ENCODE measurements around the gene SHANK3. TPM values are rescaled to one million over a fixed set of nuclear protein-coding genes. Genes with fewer than 3 reads are reported as not detected.
"Not testable (repeated sequence)": the region's sequence is repeated elsewhere in the genome, so short reads cannot be mapped to it uniquely, and the experiment has no call there.

The SHANK3 gene
- total and polyA plus RNA-seq, 2 donors (not counting 1 experiment from before 2014, with no cell fraction given): not detected

DNA sequence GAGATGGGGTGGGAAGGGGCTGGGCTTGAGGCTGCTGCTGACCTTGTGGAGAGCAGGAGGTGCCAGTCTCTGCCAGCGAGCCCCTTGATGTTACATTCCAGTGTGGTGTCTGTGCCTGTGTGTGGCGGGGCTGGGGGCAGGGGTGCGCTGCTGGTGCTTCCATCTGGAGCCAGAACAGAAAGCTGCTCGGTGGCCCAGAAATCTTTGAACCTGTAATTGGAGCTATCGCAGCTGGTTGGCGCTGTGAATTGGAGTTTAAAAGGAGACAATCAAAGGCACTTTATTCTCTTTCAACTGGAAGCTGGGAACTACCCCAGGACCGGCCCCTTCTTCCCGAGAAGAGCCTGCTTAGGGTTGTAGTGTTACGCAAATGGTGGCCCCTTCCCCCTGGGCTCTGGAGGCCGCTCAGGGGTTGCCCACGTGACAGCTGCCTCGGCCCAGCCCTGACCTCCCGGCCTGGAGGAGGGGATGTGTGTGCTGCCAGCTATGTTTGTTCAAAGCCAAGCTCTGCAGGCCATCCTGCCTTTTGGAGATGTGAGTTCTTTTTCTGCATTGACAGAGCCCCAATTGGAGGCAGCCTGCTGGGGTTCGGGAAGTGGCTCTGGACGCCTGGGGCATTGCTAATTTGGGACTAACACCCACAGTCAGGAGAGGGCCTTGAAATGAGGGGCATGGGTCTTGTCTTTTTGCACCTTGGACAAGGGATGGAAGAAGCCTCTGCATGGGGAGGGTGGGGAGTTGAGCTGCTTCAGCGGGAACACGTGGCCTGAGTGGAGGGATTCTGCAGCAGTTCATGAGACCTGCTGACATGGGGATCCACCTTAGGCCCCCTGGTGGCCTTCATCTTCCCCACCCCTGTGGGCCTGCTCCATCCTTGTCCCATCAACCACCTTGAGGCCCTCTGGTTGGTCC, 30.7 kb upstream of the SHANK3 start:
- H3K27ac Mint-ChIP-seq: no peak overlapping the region
- TF ChIP-seq, protein P1, sequence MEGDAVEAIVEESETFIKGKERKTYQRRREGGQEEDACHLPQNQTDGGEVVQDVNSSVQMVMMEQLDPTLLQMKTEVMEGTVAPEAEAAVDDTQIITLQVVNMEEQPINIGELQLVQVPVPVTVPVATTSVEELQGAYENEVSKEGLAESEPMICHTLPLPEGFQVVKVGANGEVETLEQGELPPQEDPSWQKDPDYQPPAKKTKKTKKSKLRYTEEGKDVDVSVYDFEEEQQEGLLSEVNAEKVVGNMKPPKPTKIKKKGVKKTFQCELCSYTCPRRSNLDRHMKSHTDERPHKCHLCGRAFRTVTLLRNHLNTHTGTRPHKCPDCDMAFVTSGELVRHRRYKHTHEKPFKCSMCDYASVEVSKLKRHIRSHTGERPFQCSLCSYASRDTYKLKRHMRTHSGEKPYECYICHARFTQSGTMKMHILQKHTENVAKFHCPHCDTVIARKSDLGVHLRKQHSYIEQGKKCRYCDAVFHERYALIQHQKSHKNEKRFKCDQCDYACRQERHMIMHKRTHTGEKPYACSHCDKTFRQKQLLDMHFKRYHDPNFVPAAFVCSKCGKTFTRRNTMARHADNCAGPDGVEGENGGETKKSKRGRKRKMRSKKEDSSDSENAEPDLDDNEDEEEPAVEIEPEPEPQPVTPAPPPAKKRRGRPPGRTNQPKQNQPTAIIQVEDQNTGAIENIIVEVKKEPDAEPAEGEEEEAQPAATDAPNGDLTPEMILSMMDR (IDR thresholded peaks at IDR 0.05): no peak
- TF ChIP-seq EZH2 (IDR thresholded peaks at IDR 0.05; ENCODE audit: borderline replicate concordance, insufficient read depth, low read depth, low read length, poor library complexity, severe bottlenecking): no peak
- Histone ChIP-seq H3K79me2 (ENCODE audit: control insufficient read depth, insufficient read depth, low read length) (no peaks in the 10 kb centered on the region), H3K4me1 (ENCODE audit: control insufficient read depth in 2 of 2, insufficient read depth in 2 of 2, low read length in 2 of 2) (no peaks in the 10 kb centered on the region), H2AFZ (ENCODE audit: insufficient read depth, low read depth, low read length, poor library complexity, severe bottlenecking) (no peak overlapping the region), H3K36me3 (replicated peaks in 1 of 2; ENCODE audit: control extremely low read depth in 1 of 2, control insufficient read depth in 1 of 2, extremely low read depth in 1 of 2, insufficient read depth in 2 of 2, low read length in 1 of 2) (no peaks in the 10 kb centered on the region), H3K4me2 (replicated peaks; ENCODE audit: low read depth, low read length, poor library complexity, severe bottlenecking) (no peak overlapping the region), H4K20me1 (ENCODE audit: control insufficient read depth, insufficient read depth, low read length, poor library complexity, severe bottlenecking) (no peaks in the 10 kb centered on the region), H3K9me3 (ENCODE audit: control extremely low read depth in 1 of 3, control insufficient read depth in 2 of 3, insufficient read depth in 1 of 3, low read length in 2 of 3) (no peaks in the 10 kb centered on the region), H3K27ac (ENCODE audit: low read length in 2 of 2) (no peak overlapping the region), H3K9ac (ENCODE audit: low read length) (no peak overlapping the region), H3K4me3 (ENCODE audit: control extremely low read depth in 1 of 5, extremely low read depth in 1 of 5, insufficient read depth in 1 of 5, low read depth in 2 of 5, low read length in 4 of 5) (no peak overlapping the region), H3K27me3 (replicated peaks in 1 of 4; ENCODE audit: control extremely low read depth in 1 of 4, control insufficient read depth in 3 of 4, insufficient read depth in 4 of 4, low read length in 3 of 4) (peaks cover 0 to 43% (median 14%) of the 10 kb centered on the region in 4 experiments)
- POLR2A ChIA-PET: interaction anchor here (0.6 to 1.3 kb wide), 2 partner anchors 14 to 531 kb away, joined by 3 to 5 read pairs; partner anchors contain the start of gene ARSA
- peaks cover 25% of the 10 kb centered on the region for H3K27me3 Mint-ChIP-seq
- WGBS (ENCODE audit: insufficient coverage): 42% methylated on average over 13 of the region's 17 CpGs
- CTCF ChIA-PET: interaction anchor here (0.6 to 2.0 kb wide), 4 partner anchors 14 to 201 kb away, joined by 3 to 11 read pairs (median 5); partner anchors contain the start of gene ARSA
- intact Hi-C loops (cut with micrococcal nuclease): no loop called here
- no peak overlapping the region for H3K4me3 Mint-ChIP-seq
- H3K4me1 Mint-ChIP-seq: peaks cover 1% of the 10 kb centered on the region
- DNase-seq (no peak), ATAC-seq (ENCODE audit: low read depth) (no peak)
- H3K9me3 Mint-ChIP-seq (ENCODE audit: insufficient read depth): no peaks in the 10 kb centered on the region

DNA sequence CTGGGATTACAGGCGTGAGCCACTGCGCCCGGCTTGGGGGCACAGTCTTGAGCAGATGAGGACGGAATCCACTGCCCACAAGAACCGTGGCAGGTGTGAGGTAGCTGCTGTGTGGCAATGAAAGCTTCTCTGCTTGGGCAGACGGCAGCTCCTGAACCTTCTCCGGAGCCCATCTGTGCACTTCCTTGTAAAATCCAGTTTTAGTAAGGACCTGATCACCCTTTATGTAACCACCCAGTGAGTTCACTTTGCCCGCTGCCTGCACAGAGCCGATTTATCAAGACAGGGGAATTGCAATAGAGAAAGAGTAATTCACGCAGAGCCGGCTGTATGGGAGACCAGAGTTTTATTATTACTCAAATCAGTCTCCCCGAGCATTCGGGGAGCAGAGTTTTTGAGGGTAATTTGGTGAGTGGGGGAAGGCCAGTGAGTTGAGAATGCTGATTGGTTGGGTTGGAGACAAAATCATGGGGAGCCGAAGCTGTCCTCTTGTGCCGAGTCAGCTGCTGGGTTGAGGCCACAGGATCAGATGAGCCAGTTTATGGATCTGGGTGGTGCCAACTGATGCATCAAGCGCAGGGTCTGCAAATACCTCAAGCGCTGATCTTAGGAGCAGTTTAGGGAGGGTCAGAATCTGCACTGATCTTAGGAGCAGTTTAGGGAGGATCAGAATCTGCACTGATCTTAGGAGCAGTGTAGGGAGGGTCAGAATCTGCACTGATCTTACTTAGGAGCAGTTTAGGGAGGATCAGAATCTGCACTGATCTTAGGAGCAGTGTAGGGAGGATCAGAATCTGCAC, 29.4 kb upstream of the SHANK3 start:
- not testable (repeated sequence) for DNase-seq

DNA sequence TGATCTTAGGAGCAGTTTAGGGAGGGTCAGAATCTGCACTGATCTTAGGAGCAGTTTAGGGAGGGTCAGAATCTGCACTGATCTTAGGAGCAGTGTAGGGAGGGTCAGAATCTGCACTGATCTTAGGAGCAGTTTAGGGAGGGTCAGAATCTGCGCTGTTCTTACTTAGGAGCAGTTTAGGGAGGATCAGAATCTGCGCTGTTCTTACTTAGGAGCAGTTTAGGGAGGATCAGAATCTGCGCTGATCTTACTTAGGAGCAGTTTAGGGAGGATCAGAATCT, 28.9 kb upstream of the SHANK3 start:
- H3K9me3 ChIP-seq (ENCODE audit: control extremely low read depth in 1 of 3, control insufficient read depth in 2 of 3, insufficient read depth in 1 of 3, low read length in 2 of 3); H3K27ac ChIP-seq (ENCODE audit: low read length in 2 of 2); H3K4me3 ChIP-seq (ENCODE audit: control extremely low read depth in 1 of 5, extremely low read depth in 1 of 5, insufficient read depth in 1 of 5, low read depth in 2 of 5, low read length in 4 of 5); H3K4me1 ChIP-seq (ENCODE audit: control insufficient read depth in 2 of 2, insufficient read depth in 2 of 2, low read length in 2 of 2); H3K79me2 ChIP-seq (ENCODE audit: control insufficient read depth, insufficient read depth, low read length); H3K4me3 Mint-ChIP-seq; H3K9ac ChIP-seq (ENCODE audit: low read length); H3K4me2 ChIP-seq (replicated peaks; ENCODE audit: low read depth, low read length, poor library complexity, severe bottlenecking); DNase-seq; H4K20me1 ChIP-seq (ENCODE audit: control insufficient read depth, insufficient read depth, low read length, poor library complexity, severe bottlenecking); H2AFZ ChIP-seq (ENCODE audit: insufficient read depth, low read depth, low read length, poor library complexity, severe bottlenecking); ATAC-seq (ENCODE audit: low read depth); H3K4me1 Mint-ChIP-seq; POLR2A ChIA-PET; H3K36me3 ChIP-seq (replicated peaks in 1 of 2; ENCODE audit: control extremely low read depth in 1 of 2, control insufficient read depth in 1 of 2, extremely low read depth in 1 of 2, insufficient read depth in 2 of 2, low read length in 1 of 2); CTCF ChIA-PET; H3K27ac Mint-ChIP-seq; intact Hi-C loops (cut with micrococcal nuclease); H3K9me3 Mint-ChIP-seq (ENCODE audit: insufficient read depth): not testable (repeated sequence)
- H3K27me3 ChIP-seq (replicated peaks in 1 of 4; ENCODE audit: control extremely low read depth in 1 of 4, control insufficient read depth in 3 of 4, insufficient read depth in 4 of 4, low read length in 3 of 4): peaks cover 0 to 43% (median 14%) of the 10 kb centered on the region in 4 experiments
- 95% methylated on average over 3 of the region's 3 CpGs for WGBS (ENCODE audit: insufficient coverage)
- peaks cover 25% of the 10 kb centered on the region for H3K27me3 Mint-ChIP-seq

More for the DNA sequence above, 29.4 kb upstream of the SHANK3 start:
- ATAC-seq (ENCODE audit: low read depth); H3K27ac ChIP-seq (ENCODE audit: low read length in 2 of 2); H3K4me3 Mint-ChIP-seq; H2AFZ ChIP-seq (ENCODE audit: insufficient read depth, low read depth, low read length, poor library complexity, severe bottlenecking); H3K4me2 ChIP-seq (replicated peaks; ENCODE audit: low read depth, low read length, poor library complexity, severe bottlenecking); H3K9ac ChIP-seq (ENCODE audit: low read length); H3K36me3 ChIP-seq (replicated peaks in 1 of 2; ENCODE audit: control extremely low read depth in 1 of 2, control insufficient read depth in 1 of 2, extremely low read depth in 1 of 2, insufficient read depth in 2 of 2, low read length in 1 of 2); H3K4me1 ChIP-seq (ENCODE audit: control insufficient read depth in 2 of 2, insufficient read depth in 2 of 2, low read length in 2 of 2); H4K20me1 ChIP-seq (ENCODE audit: control insufficient read depth, insufficient read depth, low read length, poor library complexity, severe bottlenecking); H3K4me1 Mint-ChIP-seq; intact Hi-C loops (cut with micrococcal nuclease); H3K4me3 ChIP-seq (ENCODE audit: control extremely low read depth in 1 of 5, extremely low read depth in 1 of 5, insufficient read depth in 1 of 5, low read depth in 2 of 5, low read length in 4 of 5); H3K9me3 ChIP-seq (ENCODE audit: control extremely low read depth in 1 of 3, control insufficient read depth in 2 of 3, insufficient read depth in 1 of 3, low read length in 2 of 3); H3K9me3 Mint-ChIP-seq (ENCODE audit: insufficient read depth); H3K27ac Mint-ChIP-seq; POLR2A ChIA-PET; H3K79me2 ChIP-seq (ENCODE audit: control insufficient read depth, insufficient read depth, low read length): not testable (repeated sequence)
- CTCF ChIA-PET: interaction anchor here (1.3 kb wide), 1 partner anchor 22 kb away, joined by 5 read pairs; no protein-coding TSS in a partner anchor
- WGBS (ENCODE audit: insufficient coverage): 94% methylated on average over 13 of the region's 17 CpGs
- H3K27me3 Mint-ChIP-seq: peaks cover 25% of the 10 kb centered on the region
- H3K27me3 ChIP-seq (replicated peaks in 1 of 4; ENCODE audit: control extremely low read depth in 1 of 4, control insufficient read depth in 3 of 4, insufficient read depth in 4 of 4, low read length in 3 of 4): peaks cover 0 to 43% (median 14%) of the 10 kb centered on the region in 4 experiments
